HepG2 (cell line): ENCODE measurements around the gene SMARCD1. TPM values are rescaled to one million over a fixed set of nuclear protein-coding genes. Genes with fewer than 3 reads are reported as not detected.

Experiments used
- HCFC1 ChIP-seq: fragments of 150-350 bp; IDR thresholded peaks from 2 replicates; pipeline ENCODE4 v1.6.1; 2014; ENCODE audit warnings: low read depth, low read length
- KDM6A ChIP-seq: IDR thresholded peaks from 2 replicates; pipeline ENCODE4 v1.6.1; 2016; ENCODE audit warnings: low read depth
- LCORL ChIP-seq, 2 experiments: fragments of 450-650 bp in 1 of 2; sonication (generic) in 1 of 2; formaldehyde crosslinking in 1 of 2; IDR thresholded peaks; 2 replicates each; pipeline versions ENCODE4 v1.5.0 to v1.6.1; 2017 to 2020; ENCODE audit warnings: antibody characterized with exemption in 1 of 2, missing genetic modification reagents in 1 of 2
- NFIB ChIP-seq: sonication (generic); formaldehyde crosslinking; IDR thresholded peaks from 2 replicates; pipeline ENCODE4 v1.9.0; 2021; ENCODE audit warnings: missing genetic modification reagents, mild to moderate bottlenecking, borderline replicate concordance
- SMYD3 ChIP-seq: sonication (generic); formaldehyde crosslinking; IDR thresholded peaks from 2 replicates; pipeline ENCODE4 v1.8.1; 2023; ENCODE audit warnings: mild to moderate bottlenecking, missing genetic modification reagents
- SNRNP70 ChIP-seq: fragments of 200-400 bp; formaldehyde crosslinking; IDR thresholded peaks from 2 replicates; pipeline ENCODE4 v1.6.1; 2017; ENCODE audit warnings: mild to moderate bottlenecking, low read depth, low read length, moderate library complexity
- TEAD2 ChIP-seq: sonication (generic); formaldehyde crosslinking; IDR thresholded peaks from 2 replicates; pipeline ENCODE4 v1.9.0; 2021; ENCODE audit warnings: missing genetic modification reagents
- XRCC5 ChIP-seq: fragments of 200-400 bp; formaldehyde crosslinking; optimal IDR thresholded peaks from 2 replicates; pipeline ENCODE3; 2017; ENCODE audit warnings: mild to moderate bottlenecking, low read length
- ZHX1 ChIP-seq: sonication (generic); formaldehyde crosslinking; IDR thresholded peaks from 2 replicates; pipeline ENCODE4 v1.8.1; 2022; ENCODE audit warnings: low read depth, mild to moderate bottlenecking, missing genetic modification reagents
- polyA plus RNA-seq, 8 experiments: library from polyadenylated mRNA; depleted of rRNA in 3 of 8; stranded (reverse) in 7 of 8; unstranded in 1 of 8; fragments of >200 nt; fragmentation: Illumina TruSeq in 4 of 8; extraction: Trizol in 4 of 8; gene quantifications; 2 replicates each; pipeline versions ENCODE4 v1.2.1 to v1.2.3, GENCODE V29; 2011 to 2016; ENCODE audit warnings: low read depth in 4 of 8, missing spikeins in 1 of 8, mixed read lengths in 1 of 8; ENCODE audit not compliant: insufficient read depth in 1 of 8
- total RNA-seq, 5 experiments: library from RNA; depleted of rRNA; stranded (reverse); fragments of >200 nt; fragmentation: Illumina TruSeq; extraction: Trizol; gene quantifications; 2 replicates each; pipeline ENCODE4 v1.2.3, GENCODE V29; 2016; ENCODE audit warnings: low read depth in 1 of 5
- TF ChIP-seq, protein P1 (sequence below): sonication (generic); formaldehyde crosslinking; IDR thresholded peaks from 2 replicates; pipeline ENCODE4 v1.4.0; 2020; ENCODE audit warnings: missing genetic modification reagents
- TF ChIP-seq, protein P2 (sequence below): sonication (generic); formaldehyde crosslinking; IDR thresholded peaks from 2 replicates; pipeline ENCODE4 v1.4.0; 2020; ENCODE audit warnings: missing genetic modification reagents
- TF ChIP-seq, protein P3 (sequence below): sonication (generic); formaldehyde crosslinking; IDR thresholded peaks from 2 replicates; pipeline ENCODE4 v1.5.0; 2020; ENCODE audit warnings: mild to moderate bottlenecking, missing genetic modification reagents
- TF ChIP-seq, protein P4 (sequence below): sonication (generic); formaldehyde crosslinking; IDR thresholded peaks from 2 replicates; pipeline ENCODE4 v1.5.1; 2020; ENCODE audit warnings: mild to moderate bottlenecking, missing genetic modification reagents

Gene SMARCD1
- total and polyA plus RNA-seq, 2 of the 13 experiments (the other 11 are each of a cell fraction or from before 2014, with no cell fraction given): 51.7 to 54.6 TPM

GRCh38 chr12:50111395-50111692 is 26.2 kb downstream of the SMARCD1 start (continued):
- TF ChIP-seq, protein P1, sequence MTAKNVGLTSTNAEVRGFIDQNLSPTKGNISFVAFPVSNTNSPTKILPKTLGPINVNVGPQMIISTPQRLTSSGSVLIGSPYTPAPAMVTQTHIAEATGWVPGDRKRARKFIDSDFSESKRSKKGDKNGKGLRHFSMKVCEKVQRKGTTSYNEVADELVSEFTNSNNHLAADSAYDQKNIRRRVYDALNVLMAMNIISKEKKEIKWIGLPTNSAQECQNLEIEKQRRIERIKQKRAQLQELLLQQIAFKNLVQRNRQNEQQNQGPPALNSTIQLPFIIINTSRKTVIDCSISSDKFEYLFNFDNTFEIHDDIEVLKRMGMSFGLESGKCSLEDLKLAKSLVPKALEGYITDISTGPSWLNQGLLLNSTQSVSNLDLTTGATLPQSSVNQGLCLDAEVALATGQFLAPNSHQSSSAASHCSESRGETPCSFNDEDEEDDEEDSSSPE (CRISPR knock-in tag): no peak
- TF ChIP-seq SMYD3 (no peak), ZHX1 (CRISPR knock-in tag) (no peak), XRCC5 (no peak), SNRNP70 (no peak), TEAD2 (no peak), HCFC1 (no peak), KDM6A (CRISPR knock-in tag) (no peak), NFIB (CRISPR knock-in tag) (no peak), LCORL (IDR thresholded peaks at IDR 0.05) (no peak), LCORL (CRISPR knock-in tag; IDR thresholded peaks at IDR 0.05) (0 out of 2 replicates have a peak, but pooled peaks have one; percentile 3)
- TF ChIP-seq, protein P2, sequence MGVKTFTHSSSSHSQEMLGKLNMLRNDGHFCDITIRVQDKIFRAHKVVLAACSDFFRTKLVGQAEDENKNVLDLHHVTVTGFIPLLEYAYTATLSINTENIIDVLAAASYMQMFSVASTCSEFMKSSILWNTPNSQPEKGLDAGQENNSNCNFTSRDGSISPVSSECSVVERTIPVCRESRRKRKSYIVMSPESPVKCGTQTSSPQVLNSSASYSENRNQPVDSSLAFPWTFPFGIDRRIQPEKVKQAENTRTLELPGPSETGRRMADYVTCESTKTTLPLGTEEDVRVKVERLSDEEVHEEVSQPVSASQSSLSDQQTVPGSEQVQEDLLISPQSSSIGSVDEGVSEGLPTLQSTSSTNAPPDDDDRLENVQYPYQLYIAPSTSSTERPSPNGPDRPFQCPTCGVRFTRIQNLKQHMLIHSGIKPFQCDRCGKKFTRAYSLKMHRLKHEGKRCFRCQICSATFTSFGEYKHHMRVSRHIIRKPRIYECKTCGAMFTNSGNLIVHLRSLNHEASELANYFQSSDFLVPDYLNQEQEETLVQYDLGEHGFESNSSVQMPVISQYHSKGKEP (CRISPR knock-in tag): no peak
- TF ChIP-seq, protein P3, sequence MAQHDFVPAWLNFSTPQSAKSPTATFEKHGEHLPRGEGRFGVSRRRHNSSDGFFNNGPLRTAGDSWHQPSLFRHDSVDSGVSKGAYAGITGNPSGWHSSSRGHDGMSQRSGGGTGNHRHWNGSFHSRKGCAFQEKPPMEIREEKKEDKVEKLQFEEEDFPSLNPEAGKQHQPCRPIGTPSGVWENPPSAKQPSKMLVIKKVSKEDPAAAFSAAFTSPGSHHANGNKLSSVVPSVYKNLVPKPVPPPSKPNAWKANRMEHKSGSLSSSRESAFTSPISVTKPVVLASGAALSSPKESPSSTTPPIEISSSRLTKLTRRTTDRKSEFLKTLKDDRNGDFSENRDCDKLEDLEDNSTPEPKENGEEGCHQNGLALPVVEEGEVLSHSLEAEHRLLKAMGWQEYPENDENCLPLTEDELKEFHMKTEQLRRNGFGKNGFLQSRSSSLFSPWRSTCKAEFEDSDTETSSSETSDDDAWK (CRISPR knock-in tag): no peak
- TF ChIP-seq, protein P4, sequence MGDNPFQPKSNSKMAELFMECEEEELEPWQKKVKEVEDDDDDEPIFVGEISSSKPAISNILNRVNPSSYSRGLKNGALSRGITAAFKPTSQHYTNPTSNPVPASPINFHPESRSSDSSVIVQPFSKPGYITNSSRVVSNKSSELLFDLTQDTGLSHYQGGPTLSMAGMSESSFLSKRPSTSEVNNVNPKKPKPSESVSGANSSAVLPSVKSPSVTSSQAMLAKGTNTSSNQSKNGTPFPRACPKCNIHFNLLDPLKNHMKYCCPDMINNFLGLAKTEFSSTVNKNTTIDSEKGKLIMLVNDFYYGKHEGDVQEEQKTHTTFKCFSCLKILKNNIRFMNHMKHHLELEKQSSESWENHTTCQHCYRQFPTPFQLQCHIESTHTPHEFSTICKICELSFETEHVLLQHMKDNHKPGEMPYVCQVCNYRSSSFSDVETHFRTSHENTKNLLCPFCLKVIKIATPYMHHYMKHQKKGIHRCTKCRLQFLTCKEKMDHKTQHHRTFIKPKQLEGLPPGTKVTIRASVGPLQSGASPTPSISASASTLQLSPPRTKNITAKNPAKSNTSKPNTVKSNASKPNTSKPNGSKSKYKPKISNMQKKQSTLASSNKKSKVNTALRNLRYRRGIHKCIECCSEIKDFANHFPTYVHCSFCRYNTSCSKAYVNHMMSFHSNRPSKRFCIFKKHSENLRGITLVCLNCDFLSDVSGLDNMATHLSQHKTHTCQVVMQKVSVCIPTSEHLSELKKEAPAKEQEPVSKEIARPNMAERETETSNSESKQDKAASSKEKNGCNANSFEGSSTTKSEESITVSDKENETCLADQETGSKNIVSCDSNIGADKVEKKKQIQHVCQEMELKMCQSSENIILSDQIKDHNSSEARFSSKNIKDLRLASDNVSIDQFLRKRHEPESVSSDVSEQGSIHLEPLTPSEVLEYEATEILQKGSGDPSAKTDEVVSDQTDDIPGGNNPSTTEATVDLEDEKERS (CRISPR knock-in tag): no peak
